Measurements from ENCODE around the gene NBL1. TPM values are rescaled to one million over a fixed set of nuclear protein-coding genes. Genes with fewer than 3 reads are reported as not detected.

The NBL1 gene
- total and polyA plus RNA-seq, 10 of the 15 experiments (the other 5 are each of a cell fraction or from before 2014, with no cell fraction given): 0.13 to 2.4 (median 0.81) TPM; not detected in 1

DNA sequence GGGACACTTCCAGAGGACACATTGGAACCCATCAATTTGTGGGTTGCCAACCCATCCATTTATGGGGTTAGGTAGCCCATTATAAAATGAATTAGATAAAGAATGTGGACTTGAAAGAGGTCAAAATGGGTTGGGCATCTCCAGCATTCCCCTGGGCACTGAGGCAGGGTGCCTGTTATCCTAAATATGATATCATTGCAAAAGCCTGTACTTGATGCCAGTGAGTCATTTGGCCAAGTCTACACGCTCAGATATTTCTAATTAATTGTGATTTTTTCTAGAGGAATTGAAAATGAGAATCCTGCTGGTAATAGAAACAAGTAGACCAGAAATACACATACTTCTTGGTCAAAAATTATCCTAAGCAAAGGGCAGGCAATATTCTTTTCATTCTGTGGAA lies 21.9 kb upstream of the NBL1 start:
- H3K4me2 ChIP-seq (ENCODE audit: control insufficient read depth, insufficient read depth): no peak overlapping the region
- H2AFZ ChIP-seq (ENCODE audit: control insufficient read depth, low read depth, low read length): no peak overlapping the region
- H3K27ac ChIP-seq (ENCODE audit: control insufficient read depth, insufficient read depth): no peak overlapping the region
- no peaks in the 10 kb centered on the region for H3K9me3 ChIP-seq (replicated peaks; ENCODE audit: control insufficient read depth, insufficient read depth, low read length)
- intact Hi-C loops (cut with micrococcal nuclease; ENCODE audit: unreplicated experiment) (no loop called here), in situ Hi-C loops (cut with MboI) (no loop called here)
- TF ChIP-seq TBL1XR1 (IDR thresholded peaks at IDR 0.05; ENCODE audit: low read depth, low read length): no peak
- TF ChIP-seq CREM (IDR thresholded peaks at IDR 0.05; ENCODE audit: low read depth): no peak
- TF ChIP-seq, protein P1, sequence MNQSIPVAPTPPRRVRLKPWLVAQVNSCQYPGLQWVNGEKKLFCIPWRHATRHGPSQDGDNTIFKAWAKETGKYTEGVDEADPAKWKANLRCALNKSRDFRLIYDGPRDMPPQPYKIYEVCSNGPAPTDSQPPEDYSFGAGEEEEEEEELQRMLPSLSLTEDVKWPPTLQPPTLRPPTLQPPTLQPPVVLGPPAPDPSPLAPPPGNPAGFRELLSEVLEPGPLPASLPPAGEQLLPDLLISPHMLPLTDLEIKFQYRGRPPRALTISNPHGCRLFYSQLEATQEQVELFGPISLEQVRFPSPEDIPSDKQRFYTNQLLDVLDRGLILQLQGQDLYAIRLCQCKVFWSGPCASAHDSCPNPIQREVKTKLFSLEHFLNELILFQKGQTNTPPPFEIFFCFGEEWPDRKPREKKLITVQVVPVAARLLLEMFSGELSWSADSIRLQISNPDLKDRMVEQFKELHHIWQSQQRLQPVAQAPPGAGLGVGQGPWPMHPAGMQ (IDR thresholded peaks at IDR 0.05; ENCODE audit: borderline replicate concordance): no peak
- TF ChIP-seq ZNF274 (IDR thresholded peaks at IDR 0.05; ENCODE audit: insufficient read depth, insufficient read length): no peak
- TF ChIP-seq, protein P2, sequence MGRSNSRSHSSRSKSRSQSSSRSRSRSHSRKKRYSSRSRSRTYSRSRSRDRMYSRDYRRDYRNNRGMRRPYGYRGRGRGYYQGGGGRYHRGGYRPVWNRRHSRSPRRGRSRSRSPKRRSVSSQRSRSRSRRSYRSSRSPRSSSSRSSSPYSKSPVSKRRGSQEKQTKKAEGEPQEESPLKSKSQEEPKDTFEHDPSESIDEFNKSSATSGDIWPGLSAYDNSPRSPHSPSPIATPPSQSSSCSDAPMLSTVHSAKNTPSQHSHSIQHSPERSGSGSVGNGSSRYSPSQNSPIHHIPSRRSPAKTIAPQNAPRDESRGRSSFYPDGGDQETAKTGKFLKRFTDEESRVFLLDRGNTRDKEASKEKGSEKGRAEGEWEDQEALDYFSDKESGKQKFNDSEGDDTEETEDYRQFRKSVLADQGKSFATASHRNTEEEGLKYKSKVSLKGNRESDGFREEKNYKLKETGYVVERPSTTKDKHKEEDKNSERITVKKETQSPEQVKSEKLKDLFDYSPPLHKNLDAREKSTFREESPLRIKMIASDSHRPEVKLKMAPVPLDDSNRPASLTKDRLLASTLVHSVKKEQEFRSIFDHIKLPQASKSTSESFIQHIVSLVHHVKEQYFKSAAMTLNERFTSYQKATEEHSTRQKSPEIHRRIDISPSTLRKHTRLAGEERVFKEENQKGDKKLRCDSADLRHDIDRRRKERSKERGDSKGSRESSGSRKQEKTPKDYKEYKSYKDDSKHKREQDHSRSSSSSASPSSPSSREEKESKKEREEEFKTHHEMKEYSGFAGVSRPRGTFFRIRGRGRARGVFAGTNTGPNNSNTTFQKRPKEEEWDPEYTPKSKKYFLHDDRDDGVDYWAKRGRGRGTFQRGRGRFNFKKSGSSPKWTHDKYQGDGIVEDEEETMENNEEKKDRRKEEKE (IDR thresholded peaks at IDR 0.05): no peak
- TF ChIP-seq, protein P3, sequence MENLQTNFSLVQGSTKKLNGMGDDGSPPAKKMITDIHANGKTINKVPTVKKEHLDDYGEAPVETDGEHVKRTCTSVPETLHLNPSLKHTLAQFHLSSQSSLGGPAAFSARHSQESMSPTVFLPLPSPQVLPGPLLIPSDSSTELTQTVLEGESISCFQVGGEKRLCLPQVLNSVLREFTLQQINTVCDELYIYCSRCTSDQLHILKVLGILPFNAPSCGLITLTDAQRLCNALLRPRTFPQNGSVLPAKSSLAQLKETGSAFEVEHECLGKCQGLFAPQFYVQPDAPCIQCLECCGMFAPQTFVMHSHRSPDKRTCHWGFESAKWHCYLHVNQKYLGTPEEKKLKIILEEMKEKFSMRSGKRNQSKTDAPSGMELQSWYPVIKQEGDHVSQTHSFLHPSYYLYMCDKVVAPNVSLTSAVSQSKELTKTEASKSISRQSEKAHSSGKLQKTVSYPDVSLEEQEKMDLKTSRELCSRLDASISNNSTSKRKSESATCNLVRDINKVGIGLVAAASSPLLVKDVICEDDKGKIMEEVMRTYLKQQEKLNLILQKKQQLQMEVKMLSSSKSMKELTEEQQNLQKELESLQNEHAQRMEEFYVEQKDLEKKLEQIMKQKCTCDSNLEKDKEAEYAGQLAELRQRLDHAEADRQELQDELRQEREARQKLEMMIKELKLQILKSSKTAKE (IDR thresholded peaks at IDR 0.05; ENCODE audit: low read depth, poor library complexity, severe bottlenecking): no peak
- TF ChIP-seq CEBPB (IDR thresholded peaks at IDR 0.05; ENCODE audit: borderline replicate concordance in 1 of 2, low read depth in 2 of 2, low read length in 2 of 2): no peak
- no peak for TF ChIP-seq DPF2 (IDR thresholded peaks at IDR 0.05)
- no peak for TF ChIP-seq WRNIP1 (IDR thresholded peaks at IDR 0.05; ENCODE audit: borderline replicate concordance, low read depth, low read length)
- no peak for TF ChIP-seq ZNF217 (IDR thresholded peaks at IDR 0.05)
- DNase-seq (ENCODE audit: low read depth, low spot score) (no peak), FAIRE-seq (no peak), ATAC-seq (no peak)
- H3K79me2 ChIP-seq (ENCODE audit: control insufficient read depth, insufficient read depth, low read length): peaks cover 2% of the 10 kb centered on the region
- CTCF ChIA-PET: interaction anchor here (1.3 kb wide), 1 partner anchor 9 kb away, joined by 3 read pairs; no protein-coding TSS in a partner anchor
- BruUV-seq (replicated peaks): no TSS peak
- H4K20me1 ChIP-seq (ENCODE audit: control insufficient read depth, insufficient read depth): no peaks in the 10 kb centered on the region
- H3K9ac ChIP-seq (ENCODE audit: control insufficient read depth, insufficient read depth, low read length): no peak overlapping the region
- SMC1A ChIA-PET (ENCODE audit: uncharacterized antibody, unreplicated experiment): no interaction called here
- H3K4me3 ChIP-seq: no peak overlapping the region
- RAD21 ChIA-PET (ENCODE audit: unreplicated experiment): no interaction called here
- POLR2A ChIA-PET: no interaction called here
- no peaks in the 10 kb centered on the region for H3K4me1 ChIP-seq (ENCODE audit: control insufficient read depth, insufficient read depth, low read length)
- H3K36me3 ChIP-seq (ENCODE audit: control insufficient read depth in 2 of 2, insufficient read depth in 2 of 2, low read length in 1 of 2): peaks cover 8 to 18% of the 10 kb centered on the region in 2 experiments
- 86% methylated on average over 1 of the region's 1 CpG for WGBS (ENCODE audit: insufficient coverage, insufficient replicate concordance, low lambda C conversion rate, missing lambda C conversion rate)
- H3K27me3 ChIP-seq (replicated peaks in 1 of 2; ENCODE audit: control insufficient read depth in 2 of 2, insufficient read depth in 2 of 2, low read length in 1 of 2): no peaks in the 10 kb centered on the region

Data from GM12878 (cell line).